WI38 (cell line): ENCODE measurements around the gene AP3D1.

ENCODE experiments used
- H3K4me3 ChIP-seq: 2 replicates; pipeline ENCODE4 v1.5.1; 2011; ENCODE audit warnings: low read depth, mild to moderate bottlenecking, control low read depth, low read length
- CTCF ChIP-seq: IDR thresholded peaks from 2 replicates; pipeline ENCODE4 v1.5.1; 2012; ENCODE audit warnings: low read depth, mild to moderate bottlenecking, control low read depth, low read length

The AP3D1 gene

GRCh38 chr19:2189880-2190279 is 38.5 kb upstream of the AP3D1 start:
- H3K4me3 ChIP-seq, result no peak overlapping the region
- no peak for TF ChIP-seq CTCF

GRCh38 chr19:2188708-2189385 is 37.5 kb upstream of the AP3D1 start:
- no peak overlapping the region for H3K4me3 ChIP-seq
- no peak for TF ChIP-seq CTCF

GRCh38 chr19:2187159-2187558 is 35.8 kb upstream of the AP3D1 start:
- no peak overlapping the region for H3K4me3 ChIP-seq
- TF ChIP-seq CTCF, result no peak

- peak overlapping the region; percentile 28 for H3K4me3 ChIP-seq
- no peak for TF ChIP-seq CTCF
Measured at GRCh38 chr19:2186071-2186846, 34.9 kb upstream of the AP3D1 start.

- no peak for TF ChIP-seq CTCF
- peak overlapping the region; percentile 33; the same call in 1 of the 2 replicates for H3K4me3 ChIP-seq
Measured at GRCh38 chr19:2185734-2186070, 34.3 kb upstream of the AP3D1 start.

- no peak for TF ChIP-seq CTCF
- no peak overlapping the region for H3K4me3 ChIP-seq
Measured at GRCh38 chr19:2184422-2184975, 33.1 kb upstream of the AP3D1 start.

GRCh38 chr19:2181633-2181997 is 30.2 kb upstream of the AP3D1 start:
- H3K4me3 ChIP-seq, result no peak overlapping the region
- TF ChIP-seq CTCF, result no peak
